ENCODE data around the gene PIK3IP1.
"Not testable (repeated sequence)": the region's sequence is repeated elsewhere in the genome, so short reads cannot be mapped to it uniquely, and the experiment has no call there.

The PIK3IP1 gene

GRCh38 chr22:31239771-31240370 lies 52.4 kb downstream of the PIK3IP1 start:
- Histone ChIP-seq H3K4me2 (ENCODE audit: low read length) (no peak overlapping the region), H3K36me3 (ENCODE audit: control insufficient read depth, low read length) (peaks cover 28% of the 10 kb centered on the region), H3K9me3 (ENCODE audit: control insufficient read depth, insufficient read depth, low read length) (no peaks in the 10 kb centered on the region), H3K9me2 (replicated peaks; ENCODE audit: control insufficient read depth, low read length) (no peaks in the 10 kb centered on the region), H3K4me3 (ENCODE audit: low read length) (no peak overlapping the region), H3F3A (ENCODE audit: control insufficient read depth, insufficient read depth) (no peaks in the 10 kb centered on the region), H4K20me1 (ENCODE audit: control insufficient read depth, insufficient read depth, low read depth, low read length) (0 out of 2 replicates have a peak, but pooled peaks cover 3% of the 10 kb centered on the region), H3K27me3 (ENCODE audit: control insufficient read depth, low read length) (no peaks in the 10 kb centered on the region), H3K27ac (ENCODE audit: low read depth, low read length) (no peak overlapping the region), H3K4me1 (ENCODE audit: control insufficient read depth, low read length) (no peaks in the 10 kb centered on the region), H3K79me2 (ENCODE audit: control insufficient read depth, low read length) (peaks cover 48% of the 10 kb centered on the region)
- TF ChIP-seq EZH2phosphoT487 (IDR thresholded peaks at IDR 0.05; ENCODE audit: borderline replicate concordance, low read length), result no peak
- TF ChIP-seq CTCF (IDR thresholded peaks at IDR 0.05; ENCODE audit: low read depth, low read length, poor library complexity, severe bottlenecking), result no peak

DNA sequence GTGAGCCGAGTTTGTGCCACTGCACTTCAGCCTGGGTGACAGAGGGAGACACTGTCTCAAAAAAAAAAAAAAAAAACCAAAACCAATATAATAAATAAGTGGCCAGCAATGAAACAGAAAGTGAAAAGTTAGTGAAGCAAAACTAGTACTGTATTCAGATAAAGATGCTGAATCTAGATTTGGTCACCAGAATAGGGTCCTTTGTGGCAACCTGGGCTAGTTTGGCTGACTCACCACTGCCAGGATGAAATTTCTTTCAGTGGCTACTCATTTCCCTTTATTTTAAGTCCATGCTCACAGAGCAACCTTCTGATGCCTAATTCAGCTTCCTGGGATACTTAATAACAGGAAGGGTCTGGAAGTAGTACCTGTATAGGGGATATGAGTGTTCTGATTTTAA lies 54.2 kb downstream of the PIK3IP1 start:
- Histone ChIP-seq H4K20me1 (ENCODE audit: control insufficient read depth, insufficient read depth, low read depth, low read length) (no peaks in the 10 kb centered on the region), H3K79me2 (ENCODE audit: control insufficient read depth, low read length) (peaks cover 43% of the 10 kb centered on the region), H3K27ac (ENCODE audit: low read depth, low read length) (no peak overlapping the region), H3K36me3 (ENCODE audit: control insufficient read depth, low read length) (peaks cover 25% of the 10 kb centered on the region), H3K27me3 (ENCODE audit: control insufficient read depth, low read length) (no peaks in the 10 kb centered on the region), H3F3A (ENCODE audit: control insufficient read depth, insufficient read depth) (no peaks in the 10 kb centered on the region), H3K9me2 (replicated peaks; ENCODE audit: control insufficient read depth, low read length) (no peaks in the 10 kb centered on the region), H3K4me1 (ENCODE audit: control insufficient read depth, low read length) (no peaks in the 10 kb centered on the region), H3K4me3 (ENCODE audit: low read length) (no peak overlapping the region), H3K9me3 (ENCODE audit: control insufficient read depth, insufficient read depth, low read length) (no peaks in the 10 kb centered on the region), H3K4me2 (ENCODE audit: low read length) (no peak overlapping the region)
- TF ChIP-seq EZH2phosphoT487 (IDR thresholded peaks at IDR 0.05; ENCODE audit: borderline replicate concordance, low read length) (no peak), CTCF (IDR thresholded peaks at IDR 0.05; ENCODE audit: low read depth, low read length, poor library complexity, severe bottlenecking) (no peak)

DNA sequence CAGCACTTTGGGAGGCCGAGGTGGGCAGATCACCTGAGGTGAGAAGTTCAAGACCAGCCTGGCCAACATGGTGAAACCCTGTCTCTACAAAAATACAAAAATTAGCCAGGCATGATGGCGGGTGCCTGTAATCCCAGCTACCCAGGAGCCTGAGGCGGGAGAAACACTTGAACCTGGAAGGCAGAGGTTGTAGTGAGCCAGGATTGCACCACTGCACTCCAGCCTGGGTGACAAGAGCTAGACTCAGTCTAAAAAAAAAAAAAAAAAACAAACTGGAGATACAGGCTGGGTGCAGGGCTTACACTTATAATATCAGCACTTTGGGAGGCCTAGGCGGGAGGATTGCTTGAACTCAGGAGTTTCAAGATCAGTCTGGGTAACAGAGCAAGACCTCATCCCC lies 56.2 kb downstream of the PIK3IP1 start:
- not testable (repeated sequence) for H3K9me2 ChIP-seq (replicated peaks; ENCODE audit: control insufficient read depth, low read length); H3K27ac ChIP-seq (ENCODE audit: low read depth, low read length); H3K9me3 ChIP-seq (ENCODE audit: control insufficient read depth, insufficient read depth, low read length); H3K4me1 ChIP-seq (ENCODE audit: control insufficient read depth, low read length); H3K4me2 ChIP-seq (ENCODE audit: low read length); H3K27me3 ChIP-seq (ENCODE audit: control insufficient read depth, low read length); H4K20me1 ChIP-seq (ENCODE audit: control insufficient read depth, insufficient read depth, low read depth, low read length); H3F3A ChIP-seq (ENCODE audit: control insufficient read depth, insufficient read depth); H3K4me3 ChIP-seq (ENCODE audit: low read length)
- Histone ChIP-seq H3K36me3 (ENCODE audit: control insufficient read depth, low read length) (peaks cover 24% of the 10 kb centered on the region), H3K79me2 (ENCODE audit: control insufficient read depth, low read length) (peaks cover 42% of the 10 kb centered on the region)

DNA sequence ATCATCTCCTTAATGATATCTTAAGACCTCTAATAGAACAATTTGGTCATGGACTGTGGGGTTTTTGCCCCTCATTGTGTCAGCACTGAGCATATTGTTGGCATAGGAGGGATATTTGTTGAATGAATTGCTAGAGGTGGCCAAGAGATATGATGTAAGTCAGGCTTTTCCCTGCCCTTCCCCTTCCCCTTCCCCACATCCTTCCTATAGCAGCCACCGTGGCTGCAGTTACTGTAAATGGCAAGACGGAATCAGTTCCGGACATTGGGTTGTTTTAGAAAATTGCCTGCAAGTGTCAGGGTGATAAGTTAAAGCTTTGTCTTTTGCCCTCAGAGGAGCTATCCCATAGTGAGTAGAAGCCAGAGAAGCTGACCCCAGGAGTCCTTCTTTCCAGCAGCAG lies 57.2 kb downstream of the PIK3IP1 start:
- Histone ChIP-seq H3K9me3 (ENCODE audit: control insufficient read depth, insufficient read depth, low read length) (no peaks in the 10 kb centered on the region), H3K9me2 (replicated peaks; ENCODE audit: control insufficient read depth, low read length) (no peaks in the 10 kb centered on the region), H3K4me3 (ENCODE audit: low read length) (no peak overlapping the region), H3K4me2 (ENCODE audit: low read length) (no peak overlapping the region), H3K27me3 (ENCODE audit: control insufficient read depth, low read length) (no peaks in the 10 kb centered on the region), H3K36me3 (ENCODE audit: control insufficient read depth, low read length) (peaks cover 25% of the 10 kb centered on the region), H3K79me2 (ENCODE audit: control insufficient read depth, low read length) (peaks cover 42% of the 10 kb centered on the region), H4K20me1 (ENCODE audit: control insufficient read depth, insufficient read depth, low read depth, low read length) (no peaks in the 10 kb centered on the region), H3K27ac (ENCODE audit: low read depth, low read length) (no peak overlapping the region), H3K4me1 (ENCODE audit: control insufficient read depth, low read length) (no peaks in the 10 kb centered on the region), H3F3A (ENCODE audit: control insufficient read depth, insufficient read depth) (no peaks in the 10 kb centered on the region)
- TF ChIP-seq CTCF (IDR thresholded peaks at IDR 0.05; ENCODE audit: low read depth, low read length, poor library complexity, severe bottlenecking) (no peak), EZH2phosphoT487 (IDR thresholded peaks at IDR 0.05; ENCODE audit: borderline replicate concordance, low read length) (no peak)
